NCI-H1092 (cell line): ENCODE results near the gene AGAP1.
"Not testable (repeated sequence)": the region's sequence is repeated elsewhere in the genome, so short reads cannot be mapped to it uniquely, and the experiment has no call there.

ENCODE experiments used
- DNase-seq: peaks from one replicate; lab custom pipeline; 2025; lab: John Stamatoyannopoulos, UW

Gene AGAP1

DNA sequence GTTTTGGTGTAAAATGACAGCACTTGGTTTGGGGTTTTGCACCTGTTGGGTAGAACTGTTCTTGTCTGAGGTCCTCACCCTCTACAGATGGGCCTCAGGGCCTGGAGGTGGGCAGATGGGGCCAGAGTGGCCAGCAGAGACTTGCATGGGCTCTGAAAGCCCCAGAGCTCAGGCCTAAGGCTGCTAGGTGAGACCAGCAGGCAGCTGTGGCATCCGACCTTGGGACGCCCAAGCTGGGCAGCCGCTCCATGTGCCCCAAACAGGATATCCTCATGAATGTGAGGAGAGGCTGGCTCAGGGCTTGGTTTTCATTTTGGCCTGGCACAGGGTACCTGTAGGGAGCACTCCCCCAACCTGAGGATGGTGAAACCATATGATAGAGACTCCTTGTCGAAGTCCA, 636.1 kb downstream of the AGAP1 start:
- DNase-seq, result no peak

- no peak for DNase-seq
These were observed 636.6 kb downstream of the AGAP1 start for GRCh38 chr2:236130349-236130998.

GRCh38 chr2:236131073-236131692, 637.3 kb downstream of the AGAP1 start:
- no peak for DNase-seq

GRCh38 chr2:236133410-236134012, 639.7 kb downstream of the AGAP1 start:
- DNase-seq, result no peak

GRCh38 chr2:236136538-236136937, 642.7 kb downstream of the AGAP1 start:
- no peak for DNase-seq

DNA sequence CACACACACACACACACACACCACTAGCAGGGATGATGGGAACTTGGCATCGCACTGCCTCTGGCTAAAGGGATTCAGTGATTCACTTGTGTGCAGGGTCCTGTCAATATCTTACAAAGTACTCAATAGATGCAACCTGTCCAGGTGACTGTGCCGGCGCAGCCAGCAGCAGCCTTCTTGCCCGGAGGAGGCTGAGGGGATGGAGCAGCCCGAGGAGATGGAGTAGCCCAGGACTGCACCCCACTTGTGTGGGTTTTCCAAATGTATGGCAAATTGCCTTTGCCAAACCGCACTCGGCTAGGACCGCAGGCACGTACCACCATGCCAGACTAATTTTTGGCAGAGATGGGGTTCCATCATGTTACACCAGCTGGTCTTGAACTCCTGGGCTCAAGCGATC, 643.2 kb downstream of the AGAP1 start:
- DNase-seq, result no peak

GRCh38 chr2:236141616-236142015, 647.8 kb downstream of the AGAP1 start:
- DNase-seq, result not testable (repeated sequence)

- DNase-seq, result no peak
These were observed 650.0 kb downstream of the AGAP1 start for GRCh38 chr2:236143811-236144210.

DNA sequence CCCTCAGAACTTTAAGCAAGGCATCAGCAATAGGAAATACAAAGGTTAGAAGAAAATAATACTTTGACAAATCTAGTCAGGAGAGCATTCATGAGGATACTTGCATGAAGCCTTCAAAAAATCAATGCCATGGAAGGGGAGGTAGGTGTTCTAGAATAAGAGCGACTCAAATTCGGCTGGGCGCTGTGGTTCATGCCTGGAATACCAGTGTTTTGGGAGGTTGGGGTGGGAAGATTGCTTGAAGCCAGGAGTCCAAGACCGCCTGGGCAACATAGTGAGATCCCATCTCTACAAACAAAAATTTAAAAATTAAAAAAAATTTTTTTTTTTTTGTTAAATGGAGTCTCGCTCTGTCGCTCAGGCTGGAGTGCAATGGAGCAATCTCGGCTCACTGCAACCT, 652.6 kb downstream of the AGAP1 start:
- no peak for DNase-seq

GRCh38 chr2:236155406-236155805, 661.6 kb downstream of the AGAP1 start:
- DNase-seq, result no peak

- no peak for DNase-seq
These were observed 662.4 kb downstream of the AGAP1 start for GRCh38 chr2:236156095-236156859.

DNA sequence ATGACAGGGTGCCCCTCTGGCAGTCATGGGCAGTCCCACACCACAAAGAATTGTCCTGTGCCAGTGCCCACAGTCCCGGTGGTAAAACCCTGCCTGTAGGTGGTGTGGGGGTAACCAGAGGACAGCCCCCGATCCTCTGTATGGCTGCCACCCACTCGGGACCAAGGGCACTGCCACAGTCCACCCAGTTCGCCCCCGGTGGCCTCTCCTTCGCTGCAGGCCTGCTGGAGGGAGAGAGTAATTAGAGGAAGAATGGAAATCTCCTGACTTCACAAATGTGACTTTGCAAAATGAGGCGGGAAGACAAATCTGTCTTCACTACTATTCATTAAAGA, 663.0 kb downstream of the AGAP1 start:
- no peak for DNase-seq

GRCh38 chr2:236157366-236157765, 663.5 kb downstream of the AGAP1 start:
- DNase-seq, result no peak

DNA sequence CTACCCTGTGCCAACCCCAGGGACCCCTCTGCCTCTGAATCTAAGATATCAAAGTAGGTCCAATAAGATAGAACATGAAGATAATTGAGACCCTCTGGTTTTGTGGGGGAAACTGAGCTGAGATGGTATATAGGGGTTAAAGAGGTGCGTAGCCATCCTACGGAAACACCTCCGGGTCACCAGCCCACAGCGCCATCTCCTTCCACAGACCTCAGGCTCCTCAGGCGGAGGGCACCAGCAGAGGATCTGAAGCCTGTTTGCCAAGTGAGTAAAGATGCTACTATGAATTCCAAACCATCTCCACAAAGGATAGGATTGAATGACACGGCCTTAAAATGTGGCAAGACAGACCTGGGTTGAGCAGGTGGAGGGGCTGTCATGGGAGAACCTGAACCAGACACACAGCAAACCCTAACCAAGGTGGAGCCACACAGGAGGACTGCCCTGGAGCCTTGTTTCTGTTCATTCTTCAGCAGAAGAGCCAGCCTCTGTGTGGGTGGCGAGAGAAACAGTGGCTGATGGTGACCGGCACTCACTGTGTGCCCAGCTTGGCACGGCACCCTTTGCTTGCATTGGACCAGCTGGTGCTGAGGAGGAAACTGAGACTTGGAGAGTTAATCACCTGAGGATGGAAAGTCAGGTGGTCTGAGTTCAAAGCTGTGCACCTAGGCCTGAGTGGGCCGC, 664.1 kb downstream of the AGAP1 start:
- DNase-seq, result no peak

- DNase-seq, result no peak
These were observed 665.3 kb downstream of the AGAP1 start for GRCh38 chr2:236158969-236159777.

- DNase-seq, result no peak
These were observed 665.9 kb downstream of the AGAP1 start for GRCh38 chr2:236159778-236160170.

- no peak for DNase-seq
These were observed 666.7 kb downstream of the AGAP1 start for GRCh38 chr2:236160366-236161081.

GRCh38 chr2:236161082-236161462, 667.2 kb downstream of the AGAP1 start:
- DNase-seq, result no peak

- DNase-seq, result no peak
These were observed 667.7 kb downstream of the AGAP1 start for GRCh38 chr2:236161531-236161930.

DNA sequence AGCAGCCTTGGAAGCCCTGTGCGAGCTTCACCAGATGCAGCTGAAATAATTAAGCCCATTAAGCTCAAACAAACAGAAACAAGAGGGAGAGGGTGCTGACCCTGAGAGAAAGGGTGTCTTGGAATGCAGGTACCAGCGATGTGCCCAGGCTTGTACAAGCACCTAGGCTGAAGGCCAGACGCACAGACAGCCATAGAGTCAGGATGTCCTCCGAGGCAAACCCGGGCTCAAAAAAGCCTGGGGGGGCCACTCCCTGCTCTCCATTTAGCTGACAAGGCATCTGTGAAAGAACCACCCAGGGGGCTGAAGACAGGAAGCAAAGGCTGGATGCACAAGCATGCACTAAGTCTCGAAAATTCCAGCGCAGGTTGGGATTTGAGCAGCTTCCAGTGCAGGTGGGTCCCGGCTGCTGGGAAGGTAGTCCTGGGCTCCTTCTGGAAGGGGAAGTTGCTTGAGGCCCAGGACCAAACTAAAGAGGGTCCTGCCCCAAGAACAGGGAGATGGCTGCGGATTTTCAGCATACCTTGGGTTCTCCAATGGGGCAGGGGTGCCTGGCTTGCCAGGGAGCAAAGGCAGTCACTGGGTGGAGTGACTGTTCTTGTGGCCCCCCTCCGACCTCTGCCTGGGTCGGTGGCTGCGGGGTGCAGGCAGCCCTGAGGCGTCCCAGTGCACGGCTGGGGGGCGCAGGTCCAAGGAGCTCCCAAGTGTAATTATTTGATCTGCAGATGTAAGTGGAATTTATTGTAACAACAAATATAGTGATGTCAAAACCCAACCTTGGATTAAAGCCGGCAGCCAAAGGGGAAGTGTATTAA, 668.4 kb downstream of the AGAP1 start:
- DNase-seq, result no peak
